Measurements from ENCODE around the gene MANSC1.
"Not testable (repeated sequence)": the region's sequence is repeated elsewhere in the genome, so short reads cannot be mapped to it uniquely, and the experiment has no call there.

MANSC1 gene

DNA sequence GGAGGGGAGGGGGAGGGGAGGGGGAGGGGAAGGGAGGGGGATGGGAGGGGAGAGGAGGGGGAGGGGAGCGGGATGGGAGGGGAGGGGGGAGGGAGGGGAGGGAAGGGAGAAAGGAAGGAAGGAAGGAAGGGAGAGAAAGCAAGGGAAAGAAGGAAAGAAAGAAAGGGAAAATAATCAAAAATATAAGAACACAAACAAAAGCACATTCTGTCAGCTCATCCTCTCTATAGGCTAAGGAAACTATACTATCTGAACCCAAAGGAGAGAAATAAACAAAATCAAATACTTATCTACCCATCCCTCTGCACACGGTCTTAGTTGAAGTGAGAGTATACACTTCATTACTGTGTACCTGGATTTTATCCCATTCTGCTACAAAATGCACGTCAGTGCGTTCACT is 26.9 kb downstream of the MANSC1 start:
- DNase-seq: no peak

DNA sequence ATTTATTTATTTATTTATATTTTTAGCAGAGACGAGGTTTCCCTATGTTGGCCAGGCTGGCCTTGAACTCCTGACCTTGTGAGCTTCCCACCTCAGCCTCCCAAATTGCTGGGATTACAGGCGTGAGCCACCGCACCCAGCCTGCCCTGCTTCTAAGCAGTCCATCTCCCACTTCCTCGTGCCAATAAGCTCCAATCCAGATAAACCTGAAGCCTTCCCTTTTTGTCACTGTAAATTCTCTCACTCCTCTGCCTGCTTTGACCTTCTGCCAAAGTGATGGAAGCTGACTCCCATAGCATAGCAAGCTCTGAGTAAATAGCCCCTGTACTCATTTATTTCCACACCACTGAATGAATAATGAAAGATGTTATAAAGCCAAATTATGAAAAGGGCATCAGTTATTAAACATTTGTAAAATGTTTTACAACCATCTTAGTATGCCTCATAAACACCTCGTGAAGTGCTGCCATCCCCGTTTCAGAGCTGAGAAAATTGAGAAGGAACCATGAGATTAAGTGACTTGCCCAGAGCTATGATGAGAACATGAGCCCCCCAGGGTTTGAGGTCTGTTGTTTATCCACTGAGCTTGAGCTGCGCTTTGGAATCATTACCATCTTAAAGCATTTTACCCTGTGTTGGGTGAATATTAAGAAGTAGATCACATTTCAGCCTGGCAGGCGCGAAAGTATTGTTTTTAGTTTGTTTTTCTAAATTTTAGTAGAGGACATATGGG is 30.4 kb downstream of the MANSC1 start:
- no peak for DNase-seq

DNA sequence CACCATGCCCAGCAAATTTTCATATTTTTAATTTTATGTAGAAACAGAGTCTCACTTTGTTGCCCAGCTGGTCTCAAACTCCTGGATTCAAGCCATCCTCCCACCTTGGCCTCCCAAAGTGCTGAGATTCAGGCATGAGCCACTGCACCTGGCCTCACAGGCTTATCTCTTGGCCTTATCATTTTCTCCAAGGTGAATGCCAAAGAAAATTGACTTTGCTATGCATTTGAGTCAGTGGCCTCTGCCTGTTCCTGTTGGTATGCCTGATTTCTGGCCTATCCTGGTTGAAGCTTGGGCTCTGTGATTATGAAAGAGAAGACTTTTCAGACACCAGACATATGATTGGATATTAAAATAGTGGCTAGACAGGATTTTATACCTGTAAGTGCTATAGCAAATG is 34.2 kb downstream of the MANSC1 start:
- DNase-seq: no peak

DNA sequence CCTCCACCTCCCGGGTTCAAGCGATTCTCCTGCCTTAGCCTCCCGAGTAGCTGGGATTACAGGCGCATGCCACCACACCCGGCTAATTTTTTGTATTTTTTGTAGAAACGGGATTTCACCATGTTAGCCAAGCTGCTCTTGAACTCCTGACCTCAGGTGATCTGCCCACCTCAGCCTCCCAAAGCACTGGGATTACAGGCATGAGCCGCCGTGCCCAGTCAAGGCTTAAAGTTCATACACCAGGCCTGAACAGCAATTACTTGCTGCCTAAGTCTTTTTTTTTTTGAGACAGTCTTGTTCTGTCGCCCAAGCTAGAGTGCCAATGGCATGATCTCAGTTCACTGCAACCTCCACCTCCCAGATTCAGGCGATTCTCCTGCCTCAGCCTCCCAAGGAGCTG is 39.3 kb downstream of the MANSC1 start:
- not testable (repeated sequence) for DNase-seq

DNA sequence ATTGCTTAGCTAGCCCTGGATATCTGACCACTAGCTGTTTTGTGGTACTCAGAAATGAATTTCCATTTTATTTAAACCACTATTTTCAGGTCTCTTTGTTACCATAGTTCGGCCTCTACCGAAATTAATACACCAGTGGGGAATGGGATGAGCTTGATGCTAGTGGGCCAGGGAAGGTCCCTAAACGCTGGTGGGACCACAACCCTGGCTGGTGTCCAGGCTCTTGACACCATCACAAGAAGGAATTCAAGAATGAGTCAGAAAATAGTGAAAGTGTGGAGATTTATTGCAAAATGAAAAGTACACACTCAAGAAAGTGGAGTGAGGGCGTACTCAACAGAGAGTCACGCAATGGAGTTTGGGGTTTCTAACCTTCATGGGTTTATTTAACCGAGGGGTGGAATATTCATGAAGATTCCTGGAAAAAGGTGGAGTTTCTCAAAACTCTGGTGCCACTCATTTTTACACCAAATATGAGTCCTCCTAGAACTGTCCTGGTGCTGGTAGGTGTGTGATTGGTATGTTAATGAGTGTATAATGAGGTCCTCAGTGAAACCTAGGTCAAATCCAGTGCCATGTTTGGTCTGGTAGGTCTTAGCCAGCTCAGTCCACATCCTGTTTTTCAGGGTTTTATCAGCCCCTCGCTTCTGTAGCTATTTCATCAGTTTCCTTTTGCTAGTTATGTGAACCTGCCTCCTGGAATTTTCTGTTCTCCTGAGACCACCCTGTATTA is 44.3 kb downstream of the MANSC1 start:
- DNase-seq: no peak

DNA sequence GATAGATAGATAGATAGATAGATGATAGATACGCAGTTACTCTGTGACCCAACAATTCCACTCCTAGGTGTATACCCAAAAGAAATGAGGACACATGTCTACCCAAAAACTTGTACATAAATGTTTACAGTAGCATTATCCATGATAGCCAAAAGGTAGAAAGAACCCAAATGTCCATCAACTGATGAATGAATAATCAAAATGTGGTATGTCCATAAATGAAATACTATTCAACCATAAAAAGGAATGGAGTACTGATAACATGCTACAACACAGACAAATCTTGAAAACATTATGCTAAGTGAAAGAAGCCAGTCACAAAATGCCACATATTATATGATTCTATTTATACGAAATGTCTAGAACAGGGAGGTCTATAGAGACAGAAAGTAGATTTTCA is 47.1 kb downstream of the MANSC1 start:
- no peak for DNase-seq

DNA sequence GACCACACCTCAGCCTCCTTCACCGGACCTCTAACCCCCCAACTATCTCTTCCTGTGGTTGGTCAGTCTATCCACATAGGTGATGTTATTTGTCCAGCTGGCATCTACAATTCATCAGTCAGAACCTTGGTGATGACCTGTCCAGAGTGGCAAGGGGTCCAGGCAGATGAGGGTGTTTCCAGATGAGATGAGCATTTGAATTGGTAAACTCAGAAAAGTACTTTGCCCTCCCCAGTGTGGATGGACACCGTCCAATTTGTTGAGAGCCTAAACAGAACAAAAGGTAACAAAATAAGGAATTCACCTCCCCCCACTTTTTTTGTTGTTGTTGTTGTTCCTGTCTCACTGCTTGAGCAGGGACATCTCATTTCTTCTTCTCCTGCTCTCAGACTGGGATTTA is 48.9 kb downstream of the MANSC1 start:
- DNase-seq: no peak

DNA sequence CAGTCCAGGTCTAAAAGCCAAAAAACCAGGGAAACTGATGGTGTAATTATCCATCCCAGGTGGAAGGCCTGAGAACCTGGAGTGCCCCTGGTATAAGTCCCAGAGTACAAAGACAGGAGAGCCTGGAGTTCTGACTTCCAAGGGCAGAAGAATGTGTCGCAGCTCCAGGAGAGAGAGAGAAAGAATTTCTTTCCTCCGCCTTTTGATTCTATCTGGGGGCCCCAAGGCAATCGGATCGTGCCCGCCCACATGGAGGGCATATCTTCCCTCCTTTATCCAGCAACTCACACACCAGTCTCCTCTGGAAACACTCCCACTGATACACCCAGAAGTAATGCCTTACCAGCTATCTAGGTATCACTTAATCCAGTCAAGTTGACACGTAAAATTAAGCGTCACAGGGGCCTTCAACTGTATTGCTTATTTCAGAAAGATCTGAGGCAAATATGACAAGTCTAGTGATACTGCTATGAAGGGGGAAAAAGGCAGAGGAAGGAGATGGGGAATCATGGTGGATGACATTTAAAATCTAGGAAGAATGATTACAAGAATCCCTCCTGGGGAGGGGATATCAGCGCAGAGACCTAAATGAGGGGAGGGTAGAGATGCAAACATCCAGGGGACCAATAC is 52.7 kb downstream of the MANSC1 start:
- no peak for DNase-seq

DNA sequence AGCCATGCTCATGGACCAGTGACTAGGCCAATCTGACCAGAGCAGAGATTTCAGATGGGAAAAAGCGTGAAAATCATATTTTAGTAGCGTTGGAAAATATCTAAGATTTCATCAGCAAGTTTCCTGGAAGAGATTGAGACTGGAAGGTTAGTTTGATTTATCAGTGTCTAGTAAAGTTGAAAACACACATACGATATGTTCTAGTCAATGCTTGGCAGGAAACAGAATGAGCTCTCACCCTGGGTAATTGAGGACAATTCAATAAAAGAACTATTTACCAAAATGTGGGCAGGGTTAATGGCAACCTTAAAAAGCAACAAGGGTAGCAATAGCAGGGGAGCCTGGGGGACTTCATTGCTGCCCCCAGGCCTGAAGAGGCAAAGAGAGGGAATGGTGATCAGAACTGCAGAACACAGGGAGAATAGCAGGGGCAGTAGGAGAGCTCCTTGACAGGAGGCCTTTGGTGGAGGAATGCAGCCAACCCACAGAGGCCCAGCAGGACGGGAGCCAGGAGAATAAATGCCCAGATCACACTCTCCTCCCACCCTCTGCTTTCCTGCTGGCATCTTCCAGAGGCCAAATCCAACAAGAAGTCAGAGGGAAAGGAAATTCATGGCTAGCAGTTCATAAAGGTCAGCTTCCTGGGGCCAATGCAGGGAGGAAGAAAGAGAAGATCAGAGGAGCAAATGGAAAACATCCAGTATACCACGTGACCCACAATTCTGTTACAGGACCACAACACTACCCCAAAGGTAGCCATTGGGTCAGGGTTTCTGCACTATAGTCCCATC is 55.6 kb downstream of the MANSC1 start:
- DNase-seq: no peak

DNA sequence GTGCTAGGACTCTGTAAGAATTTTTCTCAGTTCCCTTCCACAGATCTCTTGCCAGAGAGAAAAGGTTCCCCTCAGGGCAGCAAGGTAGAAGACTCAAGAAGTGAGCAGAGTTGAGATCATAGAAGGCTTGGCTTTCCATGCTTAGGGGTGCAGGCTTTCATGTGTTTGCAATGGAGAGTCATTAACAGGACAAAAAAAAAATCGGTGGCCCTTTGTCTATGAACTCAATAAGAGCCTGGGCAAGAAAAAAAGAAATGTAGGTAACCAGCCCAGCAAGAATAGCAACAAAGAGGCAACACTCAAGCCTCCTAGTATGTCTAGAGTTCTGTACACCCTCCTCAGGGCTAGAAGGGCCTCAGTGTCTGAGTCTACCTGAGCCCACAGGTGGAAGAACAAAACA is 59.8 kb downstream of the MANSC1 start:
- DNase-seq: no peak

DNA sequence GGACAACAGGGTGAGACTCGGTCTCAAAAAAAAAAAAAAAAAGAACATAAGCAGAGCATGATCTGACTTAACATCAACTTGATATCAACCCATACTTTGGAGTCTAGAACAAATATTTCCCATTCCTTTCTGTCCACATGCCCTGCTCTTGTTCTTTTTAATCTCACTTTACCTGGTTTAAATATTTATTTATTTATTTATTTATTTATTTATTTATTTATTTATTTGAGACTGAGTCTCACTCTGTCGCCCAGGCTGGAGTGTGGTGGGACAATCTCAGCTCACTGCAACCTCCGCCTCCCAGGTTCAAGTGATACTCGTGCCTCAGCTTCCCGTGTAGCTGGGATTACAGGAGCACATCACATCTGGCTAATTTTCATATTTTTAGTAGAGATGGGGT is 63.6 kb downstream of the MANSC1 start:
- DNase-seq: no peak

DNA sequence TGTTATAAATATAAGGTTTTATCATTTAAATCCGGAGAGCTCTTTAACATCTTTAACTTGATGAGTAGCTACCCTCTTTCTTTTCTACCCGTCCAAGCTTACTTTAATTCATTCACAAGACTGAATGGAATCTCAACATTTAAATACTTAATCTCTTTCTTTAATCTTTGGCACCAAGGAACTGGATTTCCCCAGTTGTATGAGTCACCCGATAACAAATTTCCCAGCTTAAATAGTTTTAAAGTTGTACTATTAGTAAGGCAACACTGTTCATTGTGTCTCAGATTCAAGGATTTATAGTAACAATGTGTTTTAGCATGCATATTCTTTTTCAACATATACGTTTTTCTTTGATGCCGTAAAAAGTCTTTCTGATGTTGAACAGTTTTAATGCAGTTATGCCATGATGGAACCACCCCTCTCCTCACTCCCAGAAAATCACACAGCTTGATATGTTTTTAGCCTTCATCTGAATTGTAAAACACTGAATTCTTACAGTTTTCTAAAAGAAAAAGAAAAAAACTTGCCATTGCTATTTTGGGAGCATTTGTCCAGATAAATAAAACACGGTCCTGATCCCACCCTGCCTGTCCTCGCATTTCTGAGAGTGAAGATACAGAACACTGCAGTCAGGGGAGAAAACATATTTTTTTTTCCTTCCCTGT is 67.1 kb downstream of the MANSC1 start:
- DNase-seq: no peak

DNA sequence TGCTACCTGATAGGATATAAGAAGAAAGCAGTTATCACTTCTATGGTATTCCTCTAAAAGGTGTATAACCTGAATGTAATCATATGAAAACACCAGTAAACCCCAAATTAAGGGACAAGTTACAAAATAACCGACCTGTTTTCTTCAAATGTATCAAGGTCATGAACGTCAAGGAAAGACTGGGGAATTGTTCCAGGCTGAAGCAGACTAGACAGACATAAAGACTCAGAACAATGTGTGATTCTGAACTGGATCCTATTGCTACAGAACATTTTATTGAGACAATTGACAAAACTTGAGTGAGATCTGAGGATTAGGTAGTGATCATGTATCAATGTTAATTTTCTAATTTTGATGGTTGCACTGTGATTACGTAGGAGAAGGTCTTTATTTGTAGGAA is 67.8 kb downstream of the MANSC1 start:
- no peak for DNase-seq

DNA sequence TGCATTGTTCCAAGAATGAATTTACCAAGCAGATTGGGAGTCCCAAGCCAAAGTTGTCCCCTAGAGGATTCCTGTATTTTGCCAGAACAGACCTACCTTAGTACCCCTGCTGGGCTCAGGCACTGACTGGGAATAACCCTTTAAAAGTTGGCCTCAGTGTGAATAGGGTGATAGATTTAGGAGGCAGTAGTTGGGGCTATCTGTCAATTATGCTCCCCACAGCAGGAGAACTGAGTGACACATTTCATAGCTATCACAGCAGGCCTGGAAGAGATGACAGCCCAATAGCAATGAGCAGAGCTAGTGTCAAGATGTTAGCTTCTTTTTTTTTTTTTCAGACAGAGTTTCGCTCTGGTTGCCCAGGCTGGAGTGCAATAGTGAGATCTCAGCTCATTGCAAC is 68.9 kb downstream of the MANSC1 start:
- DNase-seq: no peak

DNA sequence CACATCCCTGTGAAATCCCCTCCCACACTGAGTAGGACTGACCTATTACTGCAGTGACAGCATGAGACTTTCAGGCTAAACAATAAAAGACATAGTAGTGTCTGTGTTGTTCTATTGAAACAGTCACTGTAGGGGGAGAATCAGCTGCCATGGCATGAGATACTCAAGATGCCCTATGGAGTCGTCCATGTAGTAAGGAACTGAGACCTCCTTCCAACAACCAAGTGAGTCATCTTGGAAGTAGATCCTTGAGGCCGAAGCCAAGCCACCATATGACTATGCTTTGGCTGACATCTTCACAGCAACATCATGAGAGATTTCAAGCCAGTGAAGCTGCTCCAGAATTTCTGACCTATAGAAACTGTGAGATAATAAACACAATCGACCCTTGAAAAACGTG is 71.1 kb downstream of the MANSC1 start:
- no peak for DNase-seq
